K562 (cell line): Measurements from ENCODE around the gene TCAP. TPM values are rescaled to one million over a fixed set of nuclear protein-coding genes. Genes with fewer than 3 reads are reported as not detected.
A peak's percentile ranks its signal among the peaks of the same experiment; 100 is the strongest.

Source experiments
- BMI1 ChIP-seq: fragments of 150-350 bp; IDR thresholded peaks from 2 replicates; pipeline ENCODE4 v1.6.1; 2014; ENCODE audit warnings: low read length
- DIDO1 ChIP-seq: fragments of 450-650 bp; IDR thresholded peaks from 2 replicates; pipeline ENCODE4 v1.6.1; 2016; ENCODE audit warnings: low read depth, missing biosample characterization, missing genetic modification characterization
- MTA3 ChIP-seq: fragments of 450-650 bp; formaldehyde crosslinking; IDR thresholded peaks from 2 replicates; pipeline ENCODE4 v1.6.1; 2017; ENCODE audit warnings: mild to moderate bottlenecking, borderline replicate concordance
- NFXL1 ChIP-seq: fragments of 450-650 bp; formaldehyde crosslinking; IDR thresholded peaks from 2 replicates; pipeline ENCODE4 v1.4.0; 2021; ENCODE audit warnings: mild to moderate bottlenecking
- TAL1 ChIP-seq: fragments of 450-650 bp; IDR thresholded peaks from 2 replicates; pipeline ENCODE4 v1.6.1; 2016; ENCODE audit warnings: mild to moderate bottlenecking
- THRAP3 ChIP-seq: fragments of 450-650 bp; IDR thresholded peaks from 2 replicates; pipeline ENCODE4 v1.6.1; 2016; ENCODE audit warnings: mild to moderate bottlenecking, inconsistent platforms, borderline replicate concordance
- XRCC5 ChIP-seq: fragments of 200-400 bp; formaldehyde crosslinking; IDR thresholded peaks from 2 replicates; pipeline ENCODE4 v1.6.1; 2017; ENCODE audit warnings: low read depth, mild to moderate bottlenecking, low read length
- ZFP1 ChIP-seq: fragments of 450-650 bp; formaldehyde crosslinking; IDR thresholded peaks from 2 replicates; pipeline ENCODE4 v1.4.0; 2020; ENCODE audit warnings: mild to moderate bottlenecking, mixed read lengths
- polyA plus RNA-seq, 8 experiments: library from polyadenylated mRNA; depleted of rRNA in 4 of 8; stranded (reverse) in 5 of 8; unstranded in 3 of 8; fragments of >200 nt; fragmentation: Nextera tagmentation in 2 of 8; fragmentation: Illumina TruSeq in 1 of 8; extraction: Ambion mirVana in 2 of 8; extraction: Trizol in 1 of 8; gene quantifications; 2 replicates each; pipeline versions ENCODE4 v1.2.1 to v1.2.3, GENCODE V29; 2011 to 2014; ENCODE audit warnings: inconsistent platforms in 1 of 8, missing spikeins in 1 of 8
- total RNA-seq, 7 experiments: library from RNA; depleted of rRNA in 6 of 7; stranded (reverse); fragments of >200 nt in 6 of 7; fragmentation: Illumina TruSeq in 2 of 7; extraction: Trizol in 2 of 7; gene quantifications; 2 replicates each; pipeline versions ENCODE4 v1.2.1 to v1.2.3, GENCODE V29; 2011 to 2021; ENCODE audit warnings: low replicate concordance in 1 of 7
- TF ChIP-seq, protein P1 (sequence below): sonication (generic); formaldehyde crosslinking; IDR thresholded peaks from 2 replicates; pipeline ENCODE4 v1.8.1; 2023; ENCODE audit warnings: mild to moderate bottlenecking, missing genetic modification reagents
- TF ChIP-seq, protein P2 (sequence below): IDR thresholded peaks from 3 replicates; pipeline ENCODE4 v1.6.1; 2011; ENCODE audit warnings: borderline replicate concordance, mild to moderate bottlenecking; ENCODE audit not compliant: insufficient read length, insufficient read depth
- TF ChIP-seq, protein P3 (sequence below), 2 experiments: IDR thresholded peaks; 2 replicates each; pipeline ENCODE4 v1.6.1; 2011; ENCODE audit warnings: borderline replicate concordance in 1 of 2, control low read depth in 1 of 2, low read depth in 1 of 2, low read length in 1 of 2, mild to moderate bottlenecking in 1 of 2, mixed read lengths in 1 of 2, moderate library complexity in 1 of 2; ENCODE audit not compliant: insufficient read depth in 1 of 2, insufficient read length in 1 of 2, poor library complexity in 1 of 2, severe bottlenecking in 1 of 2; ENCODE audit errors: extremely low read depth in 1 of 2
- TF ChIP-seq, protein P4 (sequence below): fragments of 250-450 bp; sonication (Bioruptor Pico); IDR thresholded peaks from 2 replicates; pipeline ENCODE4 v1.8.0; 2021; ENCODE audit warnings: moderate library complexity, mild to moderate bottlenecking, inconsistent platforms

TCAP gene
- total and polyA plus RNA-seq, 9 of the 15 experiments (the other 6 are each of a cell fraction or from before 2014, with no cell fraction given) = 0.33 to 1.4 (median 0.82) TPM; not detected in 2

DNA sequence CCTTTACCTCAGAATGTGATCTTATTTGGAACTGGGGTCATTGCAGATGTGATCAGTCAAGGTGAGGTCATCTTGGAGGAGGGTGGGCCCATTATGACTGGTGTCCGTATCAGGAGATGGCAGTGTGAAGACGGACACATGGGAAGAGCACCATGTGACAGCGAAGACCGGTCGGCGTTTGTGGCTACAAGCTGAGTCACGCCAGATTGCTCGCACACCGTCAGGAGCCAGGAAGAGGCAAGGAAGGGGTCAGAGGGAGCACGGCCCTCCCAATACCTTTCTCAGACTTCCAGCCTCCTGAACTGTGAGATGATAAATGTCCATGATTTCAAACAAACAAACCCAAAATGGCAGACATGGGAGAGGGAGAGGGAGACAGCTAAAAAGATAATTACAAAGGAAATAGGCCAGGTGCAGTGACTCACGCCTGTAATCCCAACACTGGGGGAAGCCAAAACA, 15.0 kb upstream of the TCAP start (continued):
- TF ChIP-seq ZFP1 (CRISPR knock-in tag) = no peak
- peak; percentile 17; the same call in 1 of the 2 replicates for TF ChIP-seq NFXL1 (CRISPR knock-in tag)
- peak; percentile 46; the same call in 1 of the 2 replicates for TF ChIP-seq XRCC5
- TF ChIP-seq, protein P1, sequence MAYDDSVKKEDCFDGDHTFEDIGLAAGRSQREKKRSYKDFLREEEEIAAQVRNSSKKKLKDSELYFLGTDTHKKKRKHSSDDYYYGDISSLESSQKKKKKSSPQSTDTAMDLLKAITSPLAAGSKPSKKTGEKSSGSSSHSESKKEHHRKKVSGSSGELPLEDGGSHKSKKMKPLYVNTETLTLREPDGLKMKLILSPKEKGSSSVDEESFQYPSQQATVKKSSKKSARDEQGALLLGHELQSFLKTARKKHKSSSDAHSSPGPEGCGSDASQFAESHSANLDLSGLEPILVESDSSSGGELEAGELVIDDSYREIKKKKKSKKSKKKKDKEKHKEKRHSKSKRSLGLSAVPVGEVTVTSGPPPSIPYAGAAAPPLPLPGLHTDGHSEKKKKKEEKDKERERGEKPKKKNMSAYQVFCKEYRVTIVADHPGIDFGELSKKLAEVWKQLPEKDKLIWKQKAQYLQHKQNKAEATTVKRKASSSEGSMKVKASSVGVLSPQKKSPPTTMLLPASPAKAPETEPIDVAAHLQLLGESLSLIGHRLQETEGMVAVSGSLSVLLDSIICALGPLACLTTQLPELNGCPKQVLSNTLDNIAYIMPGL (CRISPR knock-in tag) = no peak
- TF ChIP-seq MTA3 = peak; percentile 80
- TF ChIP-seq TAL1 = peak; percentile 48; the same call in 1 of the 2 replicates
- TF ChIP-seq, protein P2, sequence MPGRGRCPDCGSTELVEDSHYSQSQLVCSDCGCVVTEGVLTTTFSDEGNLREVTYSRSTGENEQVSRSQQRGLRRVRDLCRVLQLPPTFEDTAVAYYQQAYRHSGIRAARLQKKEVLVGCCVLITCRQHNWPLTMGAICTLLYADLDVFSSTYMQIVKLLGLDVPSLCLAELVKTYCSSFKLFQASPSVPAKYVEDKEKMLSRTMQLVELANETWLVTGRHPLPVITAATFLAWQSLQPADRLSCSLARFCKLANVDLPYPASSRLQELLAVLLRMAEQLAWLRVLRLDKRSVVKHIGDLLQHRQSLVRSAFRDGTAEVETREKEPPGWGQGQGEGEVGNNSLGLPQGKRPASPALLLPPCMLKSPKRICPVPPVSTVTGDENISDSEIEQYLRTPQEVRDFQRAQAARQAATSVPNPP = no peak
- no peak for TF ChIP-seq THRAP3
- TF ChIP-seq DIDO1 (tag) = no peak
- TF ChIP-seq BMI1 = no peak
- TF ChIP-seq, protein P3, sequence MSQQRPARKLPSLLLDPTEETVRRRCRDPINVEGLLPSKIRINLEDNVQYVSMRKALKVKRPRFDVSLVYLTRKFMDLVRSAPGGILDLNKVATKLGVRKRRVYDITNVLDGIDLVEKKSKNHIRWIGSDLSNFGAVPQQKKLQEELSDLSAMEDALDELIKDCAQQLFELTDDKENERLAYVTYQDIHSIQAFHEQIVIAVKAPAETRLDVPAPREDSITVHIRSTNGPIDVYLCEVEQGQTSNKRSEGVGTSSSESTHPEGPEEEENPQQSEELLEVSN (IDR thresholded peaks at IDR 0.05; ENCODE audit: borderline replicate concordance in 1 of 2, extremely low read depth in 1 of 2, insufficient read depth in 1 of 2, insufficient read length in 1 of 2, low read depth in 1 of 2, low read length in 1 of 2, poor library complexity in 1 of 2, severe bottlenecking in 1 of 2) = peak; percentile 92 to 93
- TF ChIP-seq, protein P4, sequence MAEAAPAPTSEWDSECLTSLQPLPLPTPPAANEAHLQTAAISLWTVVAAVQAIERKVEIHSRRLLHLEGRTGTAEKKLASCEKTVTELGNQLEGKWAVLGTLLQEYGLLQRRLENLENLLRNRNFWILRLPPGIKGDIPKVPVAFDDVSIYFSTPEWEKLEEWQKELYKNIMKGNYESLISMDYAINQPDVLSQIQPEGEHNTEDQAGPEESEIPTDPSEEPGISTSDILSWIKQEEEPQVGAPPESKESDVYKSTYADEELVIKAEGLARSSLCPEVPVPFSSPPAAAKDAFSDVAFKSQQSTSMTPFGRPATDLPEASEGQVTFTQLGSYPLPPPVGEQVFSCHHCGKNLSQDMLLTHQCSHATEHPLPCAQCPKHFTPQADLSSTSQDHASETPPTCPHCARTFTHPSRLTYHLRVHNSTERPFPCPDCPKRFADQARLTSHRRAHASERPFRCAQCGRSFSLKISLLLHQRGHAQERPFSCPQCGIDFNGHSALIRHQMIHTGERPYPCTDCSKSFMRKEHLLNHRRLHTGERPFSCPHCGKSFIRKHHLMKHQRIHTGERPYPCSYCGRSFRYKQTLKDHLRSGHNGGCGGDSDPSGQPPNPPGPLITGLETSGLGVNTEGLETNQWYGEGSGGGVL (CRISPR knock-in tag) = no peak
